Measurements from ENCODE around the gene IL27RA.

The IL27RA gene

DNA sequence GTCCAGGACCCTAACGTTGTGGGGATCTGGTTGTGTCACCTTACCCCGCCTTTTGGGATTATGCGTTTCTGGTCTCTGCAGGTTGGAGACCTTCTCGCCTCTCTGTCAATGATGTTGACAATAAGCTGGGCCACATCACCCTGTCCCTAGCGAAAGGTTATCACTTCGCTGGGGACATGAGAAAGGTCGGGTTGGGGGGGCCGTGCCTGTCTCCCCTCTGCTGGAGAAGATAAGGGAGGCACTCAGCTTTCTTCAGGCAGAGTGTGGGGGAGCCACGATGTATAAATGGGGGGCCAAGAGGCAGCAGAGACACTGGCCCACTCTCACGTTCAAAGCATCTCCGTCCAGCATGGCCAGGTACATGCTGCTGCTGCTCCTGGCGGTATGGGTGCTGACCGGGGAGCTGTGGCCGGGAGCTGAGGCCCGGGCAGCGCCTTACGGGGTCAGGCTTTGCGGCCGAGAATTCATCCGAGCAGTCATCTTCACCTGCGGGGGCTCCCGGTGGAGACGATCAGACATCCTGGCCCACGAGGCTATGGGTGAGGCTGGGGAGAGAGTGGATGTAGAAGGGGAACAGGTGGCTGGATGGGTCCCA lies 3.6 kb upstream of the IL27RA start, which contains the start of gene RLN3:
Gene RLN3, plus strand, starts transcription at position 293 of the 595 bp plus-strand sequence. Its CDS starts 57 bp downstream, at position 350.
- Histone ChIP-seq H2AFZ (ENCODE audit: low read depth, low read length) (no peak within 1 kb of the TSS), H3K36me3 (replicated peaks; ENCODE audit: low read depth, low read length) (no peaks in the 10 kb centered on the region), H3K79me2 (ENCODE audit: low read length) (no peaks in the 10 kb centered on the region), H3K27ac (ENCODE audit: low read length) (no peak within 1 kb of the TSS), H3K9me3 (ENCODE audit: insufficient read depth, low read length) (no peaks in the 10 kb centered on the region), H3K27me3 (ENCODE audit: low read depth, low read length) (peaks cover 36% of the 10 kb centered on the region), H4K20me1 (ENCODE audit: insufficient read depth, low read length) (no peaks in the 10 kb centered on the region), H3K4me3 (ENCODE audit: low read length) (no peak within 1 kb of the TSS), H3K9ac (ENCODE audit: low read length) (no peak within 1 kb of the TSS), H3K4me2 (ENCODE audit: low read length) (no peak within 1 kb of the TSS), H3K4me1 (ENCODE audit: low read length) (peaks cover 13% of the 10 kb centered on the region)
- TF ChIP-seq, protein P1, sequence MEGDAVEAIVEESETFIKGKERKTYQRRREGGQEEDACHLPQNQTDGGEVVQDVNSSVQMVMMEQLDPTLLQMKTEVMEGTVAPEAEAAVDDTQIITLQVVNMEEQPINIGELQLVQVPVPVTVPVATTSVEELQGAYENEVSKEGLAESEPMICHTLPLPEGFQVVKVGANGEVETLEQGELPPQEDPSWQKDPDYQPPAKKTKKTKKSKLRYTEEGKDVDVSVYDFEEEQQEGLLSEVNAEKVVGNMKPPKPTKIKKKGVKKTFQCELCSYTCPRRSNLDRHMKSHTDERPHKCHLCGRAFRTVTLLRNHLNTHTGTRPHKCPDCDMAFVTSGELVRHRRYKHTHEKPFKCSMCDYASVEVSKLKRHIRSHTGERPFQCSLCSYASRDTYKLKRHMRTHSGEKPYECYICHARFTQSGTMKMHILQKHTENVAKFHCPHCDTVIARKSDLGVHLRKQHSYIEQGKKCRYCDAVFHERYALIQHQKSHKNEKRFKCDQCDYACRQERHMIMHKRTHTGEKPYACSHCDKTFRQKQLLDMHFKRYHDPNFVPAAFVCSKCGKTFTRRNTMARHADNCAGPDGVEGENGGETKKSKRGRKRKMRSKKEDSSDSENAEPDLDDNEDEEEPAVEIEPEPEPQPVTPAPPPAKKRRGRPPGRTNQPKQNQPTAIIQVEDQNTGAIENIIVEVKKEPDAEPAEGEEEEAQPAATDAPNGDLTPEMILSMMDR (IDR thresholded peaks at IDR 0.05; ENCODE audit: low read depth, low read length): no peak
- no peak for TF ChIP-seq EZH2phosphoT487 (IDR thresholded peaks at IDR 0.05; ENCODE audit: low read depth)

DNA sequence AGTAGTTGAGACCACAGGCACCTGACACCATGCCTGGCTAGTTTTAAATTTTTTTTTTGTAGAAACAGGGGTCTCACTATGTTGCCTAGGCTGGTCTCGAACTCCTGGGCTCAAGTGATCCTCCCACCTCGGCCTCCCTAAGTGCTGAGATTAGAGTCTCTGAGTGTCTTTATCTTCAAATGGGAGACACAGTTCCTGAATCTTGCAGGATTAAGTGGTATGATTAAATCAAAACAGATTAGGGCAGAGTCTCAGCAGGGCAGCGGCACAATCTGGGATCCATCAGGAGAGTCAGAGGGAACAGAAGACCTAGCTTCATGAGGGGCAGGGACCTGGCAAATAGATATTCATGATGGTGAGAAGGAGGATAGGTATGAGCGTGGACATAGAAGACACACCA lies 2.7 kb upstream of the IL27RA start:
- Histone ChIP-seq H3K9me3 (ENCODE audit: insufficient read depth, low read length) (no peaks in the 10 kb centered on the region), H4K20me1 (ENCODE audit: insufficient read depth, low read length) (no peaks in the 10 kb centered on the region), H3K4me1 (ENCODE audit: low read length) (peaks cover 13% of the 10 kb centered on the region), H2AFZ (ENCODE audit: low read depth, low read length) (no peak overlapping the region), H3K9ac (ENCODE audit: low read length) (no peak overlapping the region), H3K4me3 (ENCODE audit: low read length) (no peak overlapping the region), H3K4me2 (ENCODE audit: low read length) (no peak overlapping the region), H3K79me2 (ENCODE audit: low read length) (no peaks in the 10 kb centered on the region), H3K27ac (ENCODE audit: low read length) (no peak overlapping the region), H3K36me3 (replicated peaks; ENCODE audit: low read depth, low read length) (no peaks in the 10 kb centered on the region), H3K27me3 (ENCODE audit: low read depth, low read length) (peaks cover 36% of the 10 kb centered on the region)
- TF ChIP-seq EZH2phosphoT487 (IDR thresholded peaks at IDR 0.05; ENCODE audit: low read depth): no peak
- TF ChIP-seq, protein P1 (IDR thresholded peaks at IDR 0.05; ENCODE audit: low read depth, low read length): no peak

- no peaks in the 10 kb centered on the region for H3K36me3 ChIP-seq (replicated peaks; ENCODE audit: low read depth, low read length)
- H3K27ac ChIP-seq (ENCODE audit: low read length): peak overlapping the region; percentile 49
- H2AFZ ChIP-seq (ENCODE audit: low read depth, low read length): peak overlapping the region; percentile 97
- peak overlapping the region; percentile 92 for H3K9ac ChIP-seq (ENCODE audit: low read length)
- no peaks in the 10 kb centered on the region for H4K20me1 ChIP-seq (ENCODE audit: insufficient read depth, low read length)
- peak overlapping the region; percentile 77 for H3K4me2 ChIP-seq (ENCODE audit: low read length)
- peaks cover 13% of the 10 kb centered on the region for H3K4me1 ChIP-seq (ENCODE audit: low read length)
- peaks cover 36% of the 10 kb centered on the region for H3K27me3 ChIP-seq (ENCODE audit: low read depth, low read length)
- H3K4me3 ChIP-seq (ENCODE audit: low read length): peak overlapping the region; percentile 93
- no peaks in the 10 kb centered on the region for H3K79me2 ChIP-seq (ENCODE audit: low read length)
- no peaks in the 10 kb centered on the region for H3K9me3 ChIP-seq (ENCODE audit: insufficient read depth, low read length)
- no peak for TF ChIP-seq EZH2phosphoT487 (IDR thresholded peaks at IDR 0.05; ENCODE audit: low read depth)
- TF ChIP-seq, protein P1 (IDR thresholded peaks at IDR 0.05; ENCODE audit: low read depth, low read length): no peak
These were observed 404 bp upstream of the IL27RA start for GRCh38 chr19:14030997-14031718.

DNA sequence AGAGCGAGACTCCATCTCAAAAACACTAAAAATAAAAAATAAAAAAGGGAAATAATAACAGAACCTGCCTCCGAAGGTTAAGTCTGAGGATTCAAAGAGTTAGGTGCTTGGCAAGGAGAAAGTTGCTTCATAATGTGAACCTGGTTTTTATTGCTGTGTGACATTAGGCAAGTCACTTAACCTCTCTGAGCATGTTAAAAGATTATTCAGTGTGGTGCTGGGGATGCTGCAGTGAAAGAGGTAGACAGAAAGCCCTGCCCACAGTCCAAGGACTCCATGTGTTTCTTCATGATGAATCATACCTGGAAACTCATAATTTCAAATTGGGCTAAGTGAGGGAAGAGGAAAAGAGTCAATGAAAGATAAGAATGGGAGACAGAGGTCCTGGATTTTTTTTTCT lies 2.4 kb downstream of the IL27RA start:
- no peaks in the 10 kb centered on the region for H3K9me3 ChIP-seq (ENCODE audit: insufficient read depth, low read length)
- no peak overlapping the region for H2AFZ ChIP-seq (ENCODE audit: low read depth, low read length)
- H3K4me1 ChIP-seq (ENCODE audit: low read length): peaks cover 8% of the 10 kb centered on the region
- TF ChIP-seq, protein P1 (IDR thresholded peaks at IDR 0.05; ENCODE audit: low read depth, low read length): no peak
- no peak for TF ChIP-seq EZH2phosphoT487 (IDR thresholded peaks at IDR 0.05; ENCODE audit: low read depth)
- no peak overlapping the region for H3K27ac ChIP-seq (ENCODE audit: low read length)
- no peak overlapping the region for H3K4me2 ChIP-seq (ENCODE audit: low read length)
- no peak overlapping the region for H3K4me3 ChIP-seq (ENCODE audit: low read length)
- no peaks in the 10 kb centered on the region for H3K79me2 ChIP-seq (ENCODE audit: low read length)
- peaks cover 21% of the 10 kb centered on the region for H3K27me3 ChIP-seq (ENCODE audit: low read depth, low read length)
- no peaks in the 10 kb centered on the region for H3K36me3 ChIP-seq (replicated peaks; ENCODE audit: low read depth, low read length)
- H4K20me1 ChIP-seq (ENCODE audit: insufficient read depth, low read length): no peaks in the 10 kb centered on the region
- H3K9ac ChIP-seq (ENCODE audit: low read length): no peak overlapping the region

Data from OCI-LY3 (cell line).